Spinal cord (tissue), 10 donors: ENCODE data around the gene HES5. TPM values are rescaled to one million over a fixed set of nuclear protein-coding genes. Genes with fewer than 3 reads are reported as not detected.
"Not testable (repeated sequence)": the region's sequence is repeated elsewhere in the genome, so short reads cannot be mapped to it uniquely, and the experiment has no call there.

ENCODE experiments used
- DNase-seq, 6 donors: peaks; one replicate each; pipeline versions ENCODE4 v3.0.0 to v3.0.0-alpha.2; 2013 to 2015; ENCODE audit warnings: low spot score in 6 of 6, low read depth in 4 of 6
- H3K27ac ChIP-seq: one replicate; pipeline ENCODE4 v1.5.1; 2013; ENCODE audit warnings: low read depth, low read length, control low read depth
- H3K27me3 ChIP-seq: one replicate; pipeline ENCODE4 v1.6.1; 2013; ENCODE audit warnings: low read length; ENCODE audit not compliant: control insufficient read depth, insufficient read depth
- H3K36me3 ChIP-seq: one replicate; pipeline ENCODE4 v1.6.1; 2013; ENCODE audit warnings: low read length; ENCODE audit not compliant: control insufficient read depth, insufficient read depth
- H3K4me1 ChIP-seq: one replicate; pipeline ENCODE4 v1.6.1; 2013; ENCODE audit warnings: low read length; ENCODE audit not compliant: control insufficient read depth, insufficient read depth
- H3K4me3 ChIP-seq: one replicate; pipeline ENCODE4 v1.5.1; 2013; ENCODE audit warnings: low read depth, low read length, control low read depth
- H3K9me3 ChIP-seq: one replicate; pipeline ENCODE4 v1.6.1; 2013; ENCODE audit warnings: low read length; ENCODE audit not compliant: control insufficient read depth, insufficient read depth
- WGBS: methylation state at CpG from one replicate; pipeline ENCODE4 v1.1.5; 2013; ENCODE audit warnings: missing lambda C conversion rate; ENCODE audit not compliant: insufficient coverage; 5-methylcytosine and 5-hydroxymethylcytosine counted together
- polyA plus RNA-seq, 2 donors: library from polyadenylated mRNA; unstranded; fragments of 120-200 nt; gene quantifications; one replicate each; pipeline ENCODE4 v1.2.1, GENCODE V29; 2013; ENCODE audit not compliant: insufficient read length in 2 of 2
- total RNA-seq, 2 donors: library from RNA; depleted of rRNA in 1 of 2; stranded (reverse); fragments of 120-200 nt in 1 of 2; fragments of >200 nt in 1 of 2; gene quantifications; one replicate each; pipeline versions ENCODE4 v1.2.3 to v1.2.4, GENCODE V29; 2013 to 2014
- donor health status: healthy.

HES5 gene
- total and polyA plus RNA-seq, 4 donors: 13.1 to 28.6 (median 19.1) TPM

- not testable (repeated sequence) for H3K9me3 ChIP-seq, H3K4me1 ChIP-seq, H3K27ac ChIP-seq, H3K36me3 ChIP-seq, DNase-seq, H3K4me3 ChIP-seq, H3K27me3 ChIP-seq
- WGBS: 78% methylated on average over 9 of the region's 13 CpGs
These were observed 39.6 kb upstream of the HES5 start for GRCh38 chr1:2569703-2570102.

GRCh38 chr1:2569060-2569459 is 39.0 kb upstream of the HES5 start:
- Histone ChIP-seq H3K36me3 (no peaks in the 10 kb centered on the region), H3K27me3 (no peaks in the 10 kb centered on the region), H3K4me3 (no peak overlapping the region), H3K4me1 (no peaks in the 10 kb centered on the region), H3K9me3 (peaks cover 5% of the 10 kb centered on the region), H3K27ac (no peak overlapping the region)
- DNase-seq: no peak
- WGBS: 66% methylated on average over 13 of the region's 17 CpGs

GRCh38 chr1:2568187-2568816 is 38.2 kb upstream of the HES5 start:
- not testable (repeated sequence) for H3K9me3 ChIP-seq

GRCh38 chr1:2567083-2567679 is 37.1 kb upstream of the HES5 start:
- H3K4me1 ChIP-seq: no peaks in the 10 kb centered on the region
- H3K4me3 ChIP-seq: no peak overlapping the region
- H3K9me3 ChIP-seq: no peaks in the 10 kb centered on the region
- H3K36me3 ChIP-seq: peaks cover 2% of the 10 kb centered on the region
- DNase-seq: no peak
- H3K27me3 ChIP-seq: no peaks in the 10 kb centered on the region
- 96% methylated on average over 13 of the region's 16 CpGs for WGBS
- H3K27ac ChIP-seq: no peak overlapping the region

More at GRCh38 chr1:2568187-2568816, 38.2 kb upstream of the HES5 start:
- not testable (repeated sequence) for DNase-seq, H3K4me1 ChIP-seq, H3K36me3 ChIP-seq, H3K4me3 ChIP-seq, H3K27ac ChIP-seq, H3K27me3 ChIP-seq
- WGBS: 51% methylated on average over 3 of the region's 17 CpGs

GRCh38 chr1:2566101-2567045 is 36.3 kb upstream of the HES5 start:
- 86% methylated on average over 14 of the region's 34 CpGs for WGBS
- Histone ChIP-seq H3K4me1 (no peaks in the 10 kb centered on the region), H3K36me3 (peaks cover 6% of the 10 kb centered on the region), H3K27me3 (no peaks in the 10 kb centered on the region), H3K27ac (no peak overlapping the region), H3K4me3 (no peak overlapping the region), H3K9me3 (no peaks in the 10 kb centered on the region)
- DNase-seq: no peak

- DNase-seq: no peak
- Histone ChIP-seq H3K4me3 (no peak overlapping the region), H3K4me1 (peaks cover 1% of the 10 kb centered on the region), H3K9me3 (no peaks in the 10 kb centered on the region), H3K36me3 (peaks cover 10% of the 10 kb centered on the region), H3K27me3 (no peaks in the 10 kb centered on the region), H3K27ac (no peak overlapping the region)
- WGBS: 56% methylated on average over 10 of the region's 14 CpGs
These were observed 34.8 kb upstream of the HES5 start for GRCh38 chr1:2564815-2565374.

- Histone ChIP-seq H3K27ac (no peak overlapping the region), H3K27me3 (no peaks in the 10 kb centered on the region), H3K36me3 (peaks cover 14% of the 10 kb centered on the region), H3K4me3 (no peak overlapping the region), H3K4me1 (peaks cover 5% of the 10 kb centered on the region), H3K9me3 (no peaks in the 10 kb centered on the region)
- no peak for DNase-seq
- 85% methylated on average over 16 of the region's 20 CpGs for WGBS
These were observed 34.1 kb upstream of the HES5 start for GRCh38 chr1:2564006-2564814.

- H3K27ac ChIP-seq: no peak overlapping the region
- 68% methylated on average over 8 of the region's 18 CpGs for WGBS
- peaks cover 5% of the 10 kb centered on the region for H3K4me1 ChIP-seq
- H3K9me3 ChIP-seq: no peaks in the 10 kb centered on the region
- no peak for DNase-seq
- H3K27me3 ChIP-seq: no peaks in the 10 kb centered on the region
- H3K36me3 ChIP-seq: peaks cover 17% of the 10 kb centered on the region
- no peak overlapping the region for H3K4me3 ChIP-seq
These were observed 33.1 kb upstream of the HES5 start for GRCh38 chr1:2563205-2563604.
